Spinal cord (tissue), 10 donors: ENCODE results near the gene SPTSSA. TPM values are rescaled to one million over a fixed set of nuclear protein-coding genes. Genes with fewer than 3 reads are reported as not detected.
"Not testable (repeated sequence)": the region's sequence is repeated elsewhere in the genome, so short reads cannot be mapped to it uniquely, and the experiment has no call there.

Experiments
- DNase-seq, 6 donors: peaks; one replicate each; pipeline versions ENCODE4 v3.0.0 to v3.0.0-alpha.2; 2013 to 2015; ENCODE audit warnings: low spot score in 6 of 6, low read depth in 4 of 6
- H3K27ac ChIP-seq: one replicate; pipeline ENCODE4 v1.5.1; 2013; ENCODE audit warnings: low read depth, low read length, control low read depth
- H3K27me3 ChIP-seq: one replicate; pipeline ENCODE4 v1.6.1; 2013; ENCODE audit warnings: low read length; ENCODE audit not compliant: control insufficient read depth, insufficient read depth
- H3K36me3 ChIP-seq: one replicate; pipeline ENCODE4 v1.6.1; 2013; ENCODE audit warnings: low read length; ENCODE audit not compliant: control insufficient read depth, insufficient read depth
- H3K4me1 ChIP-seq: one replicate; pipeline ENCODE4 v1.6.1; 2013; ENCODE audit warnings: low read length; ENCODE audit not compliant: control insufficient read depth, insufficient read depth
- H3K4me3 ChIP-seq: one replicate; pipeline ENCODE4 v1.5.1; 2013; ENCODE audit warnings: low read depth, low read length, control low read depth
- H3K9me3 ChIP-seq: one replicate; pipeline ENCODE4 v1.6.1; 2013; ENCODE audit warnings: low read length; ENCODE audit not compliant: control insufficient read depth, insufficient read depth
- WGBS: methylation state at CpG from one replicate; pipeline ENCODE4 v1.1.5; 2013; ENCODE audit warnings: missing lambda C conversion rate; ENCODE audit not compliant: insufficient coverage; 5-methylcytosine and 5-hydroxymethylcytosine counted together
- polyA plus RNA-seq, 2 donors: library from polyadenylated mRNA; unstranded; fragments of 120-200 nt; gene quantifications; one replicate each; pipeline ENCODE4 v1.2.1, GENCODE V29; 2013; ENCODE audit not compliant: insufficient read length in 2 of 2
- total RNA-seq, 2 donors: library from RNA; depleted of rRNA in 1 of 2; stranded (reverse); fragments of 120-200 nt in 1 of 2; fragments of >200 nt in 1 of 2; gene quantifications; one replicate each; pipeline versions ENCODE4 v1.2.3 to v1.2.4, GENCODE V29; 2013 to 2014
- donor health status: healthy.

SPTSSA gene
- total and polyA plus RNA-seq, 4 donors: 10.0 to 41.1 (median 29.1) TPM

DNA sequence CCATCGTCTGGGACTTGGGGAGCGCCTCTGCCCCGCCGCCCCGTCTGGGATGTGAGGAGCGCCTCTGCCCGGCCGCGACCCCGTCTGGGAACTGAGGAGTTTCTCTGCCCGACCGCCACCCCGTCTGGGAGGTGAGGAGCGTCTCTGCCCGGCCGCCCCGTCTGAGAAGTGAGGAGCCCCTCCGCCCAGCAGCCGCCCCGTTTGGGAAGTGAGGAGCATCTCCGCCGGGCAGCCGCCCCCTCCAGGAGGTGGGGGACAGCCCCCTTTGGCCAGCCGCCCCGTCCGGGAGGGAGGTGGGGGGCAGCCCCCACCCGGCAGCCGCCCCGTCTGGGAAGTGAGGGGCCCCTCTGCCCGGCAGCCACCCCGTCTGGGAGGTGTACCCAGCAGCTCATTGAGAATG lies 14.0 kb upstream of the SPTSSA start:
- H3K4me3 ChIP-seq, H3K27me3 ChIP-seq, H3K9me3 ChIP-seq, H3K36me3 ChIP-seq, H3K27ac ChIP-seq, DNase-seq, H3K4me1 ChIP-seq: not testable (repeated sequence)
- 97% methylated on average over 27 of the region's 31 CpGs for WGBS

DNA sequence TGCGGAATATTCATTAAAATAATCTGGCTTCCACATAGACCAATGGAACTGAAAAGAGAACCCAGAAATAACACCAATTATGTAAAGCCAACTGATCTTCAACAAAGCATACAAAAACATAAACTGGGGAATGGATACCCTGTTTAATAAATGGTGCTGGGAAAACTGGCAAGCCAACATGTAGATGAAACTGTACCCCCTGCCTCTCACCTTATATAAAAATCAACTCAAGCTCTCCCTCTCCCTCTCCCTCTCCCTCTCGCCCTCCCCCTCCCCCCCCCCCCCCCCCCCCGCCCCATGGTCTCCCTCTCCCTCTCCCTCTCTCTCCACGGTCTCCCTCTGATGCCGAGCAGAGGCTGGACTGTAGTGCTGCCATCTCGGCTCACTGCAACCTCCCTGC lies 13.1 kb upstream of the SPTSSA start:
- Histone ChIP-seq H3K27ac (no peak overlapping the region), H3K27me3 (no peaks in the 10 kb centered on the region), H3K9me3 (no peaks in the 10 kb centered on the region), H3K4me1 (no peaks in the 10 kb centered on the region), H3K36me3 (no peaks in the 10 kb centered on the region), H3K4me3 (no peak overlapping the region)
- no CpG with 5 or more reads among the region's 6 CpGs for WGBS
- no peak for DNase-seq

DNA sequence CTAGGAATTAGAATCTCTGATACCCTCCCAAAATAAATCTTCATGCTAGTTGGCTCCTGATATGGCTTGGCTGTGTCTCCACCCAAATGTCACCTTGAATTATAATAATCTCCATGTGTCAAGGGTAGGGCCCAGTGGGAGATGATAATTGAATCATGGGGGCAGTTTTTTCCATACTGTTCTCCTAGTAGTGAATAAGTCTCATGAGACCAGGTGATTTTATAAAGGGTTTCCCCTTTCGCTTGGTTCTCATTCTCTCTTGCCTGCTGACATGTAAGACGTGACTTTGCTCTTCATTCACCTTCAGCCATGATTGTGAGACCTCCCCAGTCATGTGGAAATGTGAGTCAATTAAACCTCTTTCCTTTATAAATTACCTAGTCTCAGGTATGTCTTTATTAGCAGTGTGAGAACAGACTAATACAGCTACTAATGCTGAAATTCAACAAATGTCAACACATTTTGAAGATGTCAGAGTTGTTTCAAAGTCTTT lies 12.2 kb upstream of the SPTSSA start:
- no peak for DNase-seq
- H3K4me1 ChIP-seq: no peaks in the 10 kb centered on the region
- no CpG with 5 or more reads among the region's 2 CpGs for WGBS
- no peak overlapping the region for H3K27ac ChIP-seq
- H3K36me3 ChIP-seq: no peaks in the 10 kb centered on the region
- no peaks in the 10 kb centered on the region for H3K27me3 ChIP-seq
- no peak overlapping the region for H3K4me3 ChIP-seq
- no peaks in the 10 kb centered on the region for H3K9me3 ChIP-seq

DNA sequence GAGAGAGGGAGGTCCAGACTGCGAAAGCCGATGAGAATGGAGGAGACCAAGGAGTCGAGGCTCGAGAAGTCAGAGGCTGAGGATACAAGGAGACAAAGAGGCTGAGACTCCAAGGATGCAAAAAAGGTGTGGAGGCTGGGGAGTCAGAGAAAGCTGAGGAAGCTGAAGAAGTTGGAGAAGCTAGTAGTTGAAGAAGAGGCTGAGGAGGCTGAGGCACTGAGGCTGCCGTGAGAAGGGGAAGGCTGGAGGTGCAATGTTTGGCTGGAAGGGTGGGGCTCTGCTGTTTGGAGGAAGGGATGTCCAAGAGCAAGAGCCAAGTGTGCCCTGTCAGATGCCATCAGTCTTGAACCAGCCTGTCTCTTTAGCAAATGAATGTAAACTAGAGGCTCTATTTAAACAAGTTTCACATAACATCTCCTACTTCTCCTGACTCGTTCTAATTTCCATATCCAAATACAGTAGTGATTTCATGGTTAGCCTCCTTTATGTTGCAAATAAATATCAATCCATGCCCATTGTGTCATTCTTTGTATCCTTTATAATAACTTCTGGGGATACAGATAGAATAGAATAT lies 10.8 kb upstream of the SPTSSA start:
- no peak overlapping the region for H3K27ac ChIP-seq
- H3K36me3 ChIP-seq: no peaks in the 10 kb centered on the region
- no peak overlapping the region for H3K4me3 ChIP-seq
- no peaks in the 10 kb centered on the region for H3K9me3 ChIP-seq
- WGBS: 94% methylated on average over 5 of the region's 6 CpGs
- H3K27me3 ChIP-seq: no peaks in the 10 kb centered on the region
- no peak for DNase-seq
- no peaks in the 10 kb centered on the region for H3K4me1 ChIP-seq

DNA sequence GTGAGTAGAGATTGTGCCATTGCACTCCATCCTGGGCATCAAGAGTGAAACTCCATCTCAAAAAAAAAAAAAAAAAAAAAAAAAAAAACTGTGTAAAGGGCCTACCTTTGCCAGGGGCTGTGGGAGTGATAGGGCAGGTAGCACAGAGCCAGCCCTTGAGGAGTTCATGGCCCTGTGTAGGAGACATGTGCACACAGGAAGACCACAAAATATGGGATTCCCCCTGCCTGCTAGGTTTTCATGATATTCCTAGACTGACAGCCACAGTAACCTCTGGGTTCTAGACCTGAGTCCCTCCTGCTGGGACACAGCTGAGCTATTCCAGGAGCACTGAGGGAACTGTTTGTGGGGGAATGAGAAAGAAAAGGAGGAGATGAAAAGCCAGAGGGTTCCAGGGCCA lies 8.3 kb upstream of the SPTSSA start:
- no peaks in the 10 kb centered on the region for H3K9me3 ChIP-seq
- no peaks in the 10 kb centered on the region for H3K4me1 ChIP-seq
- DNase-seq: no peak
- no peaks in the 10 kb centered on the region for H3K27me3 ChIP-seq
- no peak overlapping the region for H3K4me3 ChIP-seq
- H3K27ac ChIP-seq: no peak overlapping the region
- H3K36me3 ChIP-seq: no peaks in the 10 kb centered on the region

DNA sequence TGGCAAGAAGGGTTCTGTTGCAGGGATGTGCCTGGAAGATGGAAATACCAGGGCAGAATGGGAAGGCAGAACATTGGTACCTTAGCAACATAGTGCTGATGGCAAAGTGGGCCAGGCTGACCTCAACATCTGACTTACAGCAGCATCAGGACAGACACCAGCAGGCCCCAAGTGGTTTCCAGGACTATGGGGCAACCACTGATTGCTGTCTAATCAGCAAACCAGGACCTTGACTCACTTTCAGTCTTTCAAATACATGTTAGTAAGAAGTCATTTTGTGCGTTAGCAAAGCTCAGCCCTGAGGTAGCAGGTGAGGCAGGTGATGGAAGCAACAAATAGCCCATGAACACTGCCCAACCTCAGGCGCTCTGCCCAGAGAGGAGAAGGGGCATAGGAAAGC lies 4.7 kb upstream of the SPTSSA start:
- 100% methylated on average over 1 of the region's 2 CpGs for WGBS
- peaks cover 9% of the 10 kb centered on the region for H3K4me1 ChIP-seq
- H3K36me3 ChIP-seq: no peaks in the 10 kb centered on the region
- no peaks in the 10 kb centered on the region for H3K27me3 ChIP-seq
- DNase-seq: no peak
- H3K27ac ChIP-seq: no peak overlapping the region
- H3K4me3 ChIP-seq: no peak overlapping the region
- H3K9me3 ChIP-seq: no peaks in the 10 kb centered on the region

DNA sequence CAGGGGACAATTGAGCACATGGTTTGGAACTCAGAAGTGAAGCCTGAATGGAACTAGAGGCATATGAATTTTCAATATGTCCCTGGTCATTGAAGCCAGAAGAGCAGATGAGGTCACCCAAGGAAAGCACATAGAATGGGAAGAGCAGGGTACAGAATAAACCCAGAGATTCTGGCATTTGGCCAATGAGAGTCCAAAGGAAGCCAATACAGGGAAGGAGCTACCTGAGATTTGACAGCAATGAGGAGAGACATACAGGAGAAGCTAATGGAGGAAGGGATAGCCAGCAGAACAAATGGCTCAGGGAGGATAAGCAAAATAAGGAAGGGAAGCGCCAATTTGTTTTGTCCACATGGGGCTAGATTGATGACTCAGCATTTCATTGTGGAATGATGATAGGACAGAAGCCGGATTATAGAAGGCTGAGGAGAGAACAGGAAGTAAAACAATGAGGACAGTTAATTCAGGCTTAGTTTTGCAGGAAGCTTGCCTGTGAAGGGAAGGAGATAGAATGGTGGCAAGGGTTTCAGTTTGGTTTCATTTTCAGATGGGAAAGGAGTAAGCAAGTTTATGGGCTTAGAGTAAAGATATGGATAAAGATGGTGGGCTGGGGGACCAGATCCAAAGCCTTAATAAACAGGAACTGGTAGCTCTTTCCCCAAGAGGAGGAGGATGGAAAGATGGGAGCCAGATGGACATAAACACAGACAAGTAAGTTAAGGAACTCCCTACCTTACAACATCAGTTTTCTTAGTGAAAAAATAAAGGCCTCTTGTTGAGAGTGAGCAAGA lies 3.2 kb upstream of the SPTSSA start:
- DNase-seq: no peak
- no peak overlapping the region for H3K27ac ChIP-seq
- no peaks in the 10 kb centered on the region for H3K36me3 ChIP-seq
- WGBS: 76% methylated on average over 2 of the region's 2 CpGs
- no peak overlapping the region for H3K4me3 ChIP-seq
- H3K9me3 ChIP-seq: no peaks in the 10 kb centered on the region
- H3K27me3 ChIP-seq: no peaks in the 10 kb centered on the region
- H3K4me1 ChIP-seq: peaks cover 9% of the 10 kb centered on the region

DNA sequence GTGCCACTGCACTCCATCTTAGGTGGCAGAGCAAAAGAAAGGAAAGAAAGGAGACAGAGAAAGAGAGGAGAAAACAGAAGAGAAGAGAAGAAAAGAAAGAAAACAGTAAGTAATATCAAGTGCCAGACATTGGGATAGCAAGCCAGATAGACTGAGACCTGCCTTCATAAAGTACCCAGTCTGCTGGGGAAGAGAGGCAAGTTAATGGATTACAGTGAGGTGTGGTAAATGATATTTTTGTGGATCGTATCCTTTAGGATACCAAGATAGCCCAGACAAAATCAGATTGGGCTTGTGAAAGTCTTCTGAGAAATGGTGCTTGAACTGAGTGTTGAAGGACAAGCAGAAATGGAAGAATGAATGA lies 1.5 kb upstream of the SPTSSA start:
- Histone ChIP-seq H3K9me3 (no peaks in the 10 kb centered on the region), H3K36me3 (no peaks in the 10 kb centered on the region), H3K27ac (no peak overlapping the region), H3K4me1 (peaks cover 9% of the 10 kb centered on the region), H3K27me3 (no peaks in the 10 kb centered on the region), H3K4me3 (no peak overlapping the region)
- DNase-seq: no peak
- WGBS: 83% methylated on average over 1 of the region's 1 CpG

DNA sequence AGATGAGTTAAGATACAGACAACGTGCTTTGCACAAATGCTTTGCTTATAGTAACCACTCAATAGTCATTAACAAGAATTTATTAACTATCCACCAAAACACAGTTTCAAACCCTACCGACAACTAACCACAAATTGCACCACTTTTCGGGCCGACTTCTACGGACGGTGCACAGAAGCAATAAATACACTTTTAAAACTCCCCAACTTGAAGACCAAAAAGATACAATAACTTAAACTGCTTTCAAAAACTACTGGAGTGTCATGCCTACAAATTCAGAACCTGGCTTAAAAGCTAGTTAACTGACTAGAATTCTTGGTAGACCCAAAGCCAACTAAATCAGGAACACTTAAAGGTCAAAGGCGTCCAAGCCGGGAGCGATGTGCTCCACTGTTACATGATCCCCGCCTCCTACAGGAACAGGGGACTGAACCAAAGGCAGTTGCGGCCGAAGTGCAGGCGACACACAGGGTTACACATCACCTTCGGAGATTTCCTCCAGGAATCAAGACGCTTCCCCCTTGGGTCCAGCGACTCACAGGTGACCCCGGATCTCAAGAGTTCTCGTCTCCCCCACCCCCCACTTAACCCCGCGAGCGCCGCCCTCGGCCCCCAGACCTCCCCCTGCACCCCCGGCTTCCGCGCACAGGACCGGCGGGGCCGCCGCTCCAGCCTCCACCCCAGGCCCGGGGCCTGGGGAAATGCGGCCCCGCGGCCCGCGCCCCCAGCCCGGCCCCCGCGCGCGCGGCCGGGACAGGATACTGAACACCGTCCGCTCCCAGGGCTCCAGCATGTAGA lies 507 bp downstream of the SPTSSA start:
- Histone ChIP-seq H3K9me3 (no peaks in the 10 kb centered on the region), H3K4me3 (peak overlapping the region; percentile 49), H3K27me3 (no peaks in the 10 kb centered on the region), H3K4me1 (peaks cover 9% of the 10 kb centered on the region), H3K27ac (peak overlapping the region; percentile 51), H3K36me3 (peaks cover 2% of the 10 kb centered on the region)
- WGBS: under 1% methylated on average over 36 of the region's 45 CpGs
- DNase-seq: peak in 5 of 6 donors; percentile 20 to 68 (median 49)
